RWPE2 (cell line): Measurements from ENCODE around the gene DCLK2.

Experiments
- ATAC-seq: fragments of 200-7000 bp; cut with Tn5 transposase; 3 replicates; pipeline ENCODE4 v1.9.1; 2021; ENCODE audit warnings: low read depth
- DNase-seq: peaks from one replicate; pipeline ENCODE4 v3.0.0-alpha.2; 2020; ENCODE audit warnings: low spot score
- H3K27ac ChIP-seq: fragments of 450-650 bp; 2 replicates; pipeline ENCODE4 v1.5.1; 2017; ENCODE audit warnings: mild to moderate bottlenecking; ENCODE audit not compliant: poor library complexity, severe bottlenecking
- H3K27me3 ChIP-seq: fragments of 250-450 bp; sonication (Bioruptor Pico); 2 replicates; pipeline ENCODE4 v1.5.1; 2021; ENCODE audit warnings: mild to moderate bottlenecking, moderate library complexity; ENCODE audit not compliant: insufficient read depth, poor library complexity, severe bottlenecking
- H3K36me3 ChIP-seq: fragments of 250-450 bp; sonication (Bioruptor Pico); 2 replicates; pipeline ENCODE4 v1.5.1; 2020; ENCODE audit warnings: low read depth, mild to moderate bottlenecking, moderate library complexity
- H3K4me1 ChIP-seq: fragments of 250-450 bp; sonication (Bioruptor Pico); 2 replicates; pipeline ENCODE4 v1.5.1; 2021; ENCODE audit warnings: mild to moderate bottlenecking, moderate library complexity; ENCODE audit not compliant: insufficient read depth, poor library complexity, severe bottlenecking
- H3K4me3 ChIP-seq: fragments of 250-450 bp; sonication (Bioruptor Pico); 2 replicates; pipeline ENCODE4 v1.5.1; 2021; ENCODE audit warnings: mild to moderate bottlenecking, moderate library complexity; ENCODE audit not compliant: severe bottlenecking
- H3K9me3 ChIP-seq: fragments of 250-450 bp; sonication (Bioruptor Pico); 2 replicates; pipeline ENCODE4 v1.5.1; 2021; ENCODE audit warnings: mild to moderate bottlenecking, moderate library complexity; ENCODE audit not compliant: severe bottlenecking
- CTCF ChIP-seq: fragments of 450-650 bp; IDR thresholded peaks from one replicate; pipeline ENCODE4 v1.5.1; 2017; ENCODE audit warnings: mild to moderate bottlenecking, moderate library complexity; ENCODE audit not compliant: poor library complexity, severe bottlenecking

The DCLK2 gene

GRCh38 chr4:150038335-150039076 is 39.7 kb upstream of the DCLK2 start:
- Histone ChIP-seq H3K36me3 (no peaks in the 10 kb centered on the region), H3K27me3 (peaks cover 4% of the 10 kb centered on the region), H3K27ac (no peak overlapping the region), H3K4me3 (no peak overlapping the region), H3K4me1 (no peaks in the 10 kb centered on the region), H3K9me3 (no peaks in the 10 kb centered on the region)
- TF ChIP-seq CTCF: no peak
- DNase-seq (no peak), ATAC-seq (no peak)

GRCh38 chr4:150039274-150040127 is 38.7 kb upstream of the DCLK2 start:
- no peaks in the 10 kb centered on the region for H3K36me3 ChIP-seq
- no peak overlapping the region for H3K27ac ChIP-seq
- H3K4me3 ChIP-seq: no peak overlapping the region
- ATAC-seq (no peak), DNase-seq (no peak)
- H3K9me3 ChIP-seq: no peaks in the 10 kb centered on the region
- H3K27me3 ChIP-seq: peaks cover 5% of the 10 kb centered on the region
- TF ChIP-seq CTCF: no peak
- H3K4me1 ChIP-seq: no peaks in the 10 kb centered on the region

GRCh38 chr4:150044517-150044916 is 33.7 kb upstream of the DCLK2 start:
- no peak for ATAC-seq
- no peak overlapping the region for H3K27ac ChIP-seq
- no peak overlapping the region for H3K4me3 ChIP-seq

GRCh38 chr4:150045410-150045809 is 32.8 kb upstream of the DCLK2 start:
- ATAC-seq: no peak
- no peaks in the 10 kb centered on the region for H3K36me3 ChIP-seq
- TF ChIP-seq CTCF: no peak
- H3K4me1 ChIP-seq: no peaks in the 10 kb centered on the region
- H3K9me3 ChIP-seq: no peaks in the 10 kb centered on the region
- DNase-seq: no peak
- H3K4me3 ChIP-seq: no peak overlapping the region
- H3K27me3 ChIP-seq: peaks cover 13% of the 10 kb centered on the region
- H3K27ac ChIP-seq: no peak overlapping the region

More at GRCh38 chr4:150044517-150044916, 33.7 kb upstream of the DCLK2 start:
- Histone ChIP-seq H3K36me3 (no peaks in the 10 kb centered on the region), H3K9me3 (no peaks in the 10 kb centered on the region), H3K4me1 (no peaks in the 10 kb centered on the region), H3K27me3 (peaks cover 16% of the 10 kb centered on the region)
- no peak for DNase-seq
- no peak for TF ChIP-seq CTCF
